HepG2 (cell line): ENCODE data around the gene GDF9. TPM values are rescaled to one million over a fixed set of nuclear protein-coding genes. Genes with fewer than 3 reads are reported as not detected.

Experiments used
- BCLAF1 ChIP-seq: fragments of 450-650 bp; IDR thresholded peaks from 2 replicates; pipeline ENCODE4 v1.6.1; 2017; ENCODE audit warnings: mild to moderate bottlenecking
- CCDC6 ChIP-seq: sonication (generic); formaldehyde crosslinking; IDR thresholded peaks from 2 replicates; pipeline ENCODE4 v1.8.1; 2022; ENCODE audit warnings: mild to moderate bottlenecking, missing genetic modification reagents, moderate library complexity
- E2F5 ChIP-seq: sonication (generic); formaldehyde crosslinking; conservative IDR thresholded peaks from 2 replicates; pipeline ENCODE4 v1.4.0; 2020; ENCODE audit warnings: missing genetic modification reagents
- FIP1L1 ChIP-seq: fragments of 200-400 bp; formaldehyde crosslinking; IDR thresholded peaks from 2 replicates; pipeline ENCODE4 v1.6.1; 2018; ENCODE audit warnings: low read depth, mild to moderate bottlenecking, low read length, moderate library complexity, borderline replicate concordance; ENCODE audit not compliant: insufficient read depth
- LCORL ChIP-seq, 2 experiments: fragments of 450-650 bp in 1 of 2; sonication (generic) in 1 of 2; formaldehyde crosslinking in 1 of 2; IDR thresholded peaks; 2 replicates each; pipeline versions ENCODE4 v1.5.0 to v1.6.1; 2017 to 2020; ENCODE audit warnings: antibody characterized with exemption in 1 of 2, missing genetic modification reagents in 1 of 2
- MAFK ChIP-seq, 2 experiments: IDR thresholded peaks in 1 of 2; conservative IDR thresholded peaks in 1 of 2; 2 replicates each; pipeline ENCODE4 v1.6.1; 2011; ENCODE audit warnings: improper control_type of control experiment in 2 of 2, low read length in 2 of 2
- MIER2 ChIP-seq: IDR thresholded peaks from 2 replicates; pipeline ENCODE4 v1.6.1; 2016; ENCODE audit warnings: missing biosample characterization, missing genetic modification reagents
- NFIB ChIP-seq: sonication (generic); formaldehyde crosslinking; IDR thresholded peaks from 2 replicates; pipeline ENCODE4 v1.9.0; 2021; ENCODE audit warnings: missing genetic modification reagents, mild to moderate bottlenecking, borderline replicate concordance
- PBX2 ChIP-seq: IDR thresholded peaks from 2 replicates; pipeline ENCODE4 v1.6.1; 2016; ENCODE audit warnings: control low read depth
- RELA ChIP-seq: sonication (generic); formaldehyde crosslinking; IDR thresholded peaks from 2 replicates; pipeline ENCODE4 v1.4.0; 2020; ENCODE audit warnings: missing genetic modification reagents
- RXRB ChIP-seq: IDR thresholded peaks from 2 replicates; pipeline ENCODE4 v1.6.1; 2016; ENCODE audit warnings: borderline replicate concordance, missing genetic modification reagents, missing compliant biosample characterization
- SATB2 ChIP-seq: sonication (generic); formaldehyde crosslinking; IDR thresholded peaks from 2 replicates; pipeline ENCODE4 v1.5.0; 2020; ENCODE audit warnings: missing genetic modification reagents
- TFE3 ChIP-seq: IDR thresholded peaks from 2 replicates; pipeline ENCODE4 v1.6.1; 2016
- ZBTB49 ChIP-seq: sonication (generic); formaldehyde crosslinking; IDR thresholded peaks from 2 replicates; pipeline ENCODE4 v1.4.0; 2020; ENCODE audit warnings: missing genetic modification reagents, borderline replicate concordance
- ZC3H13 ChIP-seq: sonication (generic); formaldehyde crosslinking; IDR thresholded peaks from 2 replicates; pipeline ENCODE4 v1.8.1; 2023; ENCODE audit warnings: mild to moderate bottlenecking, missing genetic modification reagents, moderate library complexity
- ZFP36 ChIP-seq: fragments of 150-350 bp; IDR thresholded peaks from 2 replicates; pipeline ENCODE4 v1.6.1; 2018; ENCODE audit warnings: borderline replicate concordance, low read length, low read depth; ENCODE audit not compliant: partially characterized antibody
- ZFP41 ChIP-seq: sonication (generic); formaldehyde crosslinking; IDR thresholded peaks from 2 replicates; pipeline ENCODE4 v1.4.0; 2020; ENCODE audit warnings: mild to moderate bottlenecking, missing genetic modification reagents, borderline replicate concordance
- ZKSCAN1 ChIP-seq: fragments of 150-350 bp; IDR thresholded peaks from 2 replicates; pipeline ENCODE4 v1.6.1; 2014; ENCODE audit warnings: low read length
- ZNF484 ChIP-seq: sonication (generic); formaldehyde crosslinking; IDR thresholded peaks from 2 replicates; pipeline ENCODE4 v1.5.1; 2020; ENCODE audit warnings: mild to moderate bottlenecking, low read depth, missing genetic modification reagents, borderline replicate concordance
- ZNF546 ChIP-seq: sonication (generic); formaldehyde crosslinking; conservative IDR thresholded peaks from 2 replicates; pipeline ENCODE4 v1.8.1; 2023; ENCODE audit warnings: mild to moderate bottlenecking, missing genetic modification reagents
- ZNF563 ChIP-seq: sonication (generic); formaldehyde crosslinking; IDR thresholded peaks from 2 replicates; pipeline ENCODE4 v1.8.0; 2022; ENCODE audit warnings: mild to moderate bottlenecking, moderate library complexity, missing genetic modification reagents
- polyA plus RNA-seq, 8 experiments: library from polyadenylated mRNA; depleted of rRNA in 3 of 8; stranded (reverse) in 7 of 8; unstranded in 1 of 8; fragments of >200 nt; fragmentation: Illumina TruSeq in 4 of 8; extraction: Trizol in 4 of 8; gene quantifications; 2 replicates each; pipeline versions ENCODE4 v1.2.1 to v1.2.3, GENCODE V29; 2011 to 2016; ENCODE audit warnings: low read depth in 4 of 8, missing spikeins in 1 of 8, mixed read lengths in 1 of 8; ENCODE audit not compliant: insufficient read depth in 1 of 8
- total RNA-seq, 5 experiments: library from RNA; depleted of rRNA; stranded (reverse); fragments of >200 nt; fragmentation: Illumina TruSeq; extraction: Trizol; gene quantifications; 2 replicates each; pipeline ENCODE4 v1.2.3, GENCODE V29; 2016; ENCODE audit warnings: low read depth in 1 of 5

GDF9 gene
- total and polyA plus RNA-seq, 2 of the 13 experiments (the other 11 are each of a cell fraction or from before 2014, with no cell fraction given), result 0.33 to 0.38 TPM

GRCh38 chr5:132820162-132820754, 46.0 kb downstream of the GDF9 start (continued):
- TF ChIP-seq ZFP36 (no peak), BCLAF1 (no peak), CCDC6 (no peak), NFIB (no peak), SATB2 (CRISPR knock-in tag) (no peak), PBX2 (no peak), TFE3 (no peak), E2F5 (CRISPR knock-in tag) (no peak), FIP1L1 (no peak), MIER2 (CRISPR knock-in tag) (no peak), LCORL (IDR thresholded peaks at IDR 0.05) (no peak), LCORL (CRISPR knock-in tag; IDR thresholded peaks at IDR 0.05) (0 out of 2 replicates have a peak, but pooled peaks have one; percentile 47), RXRB (CRISPR knock-in tag) (peak; percentile 60), ZFP41 (no peak), ZC3H13 (CRISPR knock-in tag) (no peak), MAFK (conservative IDR thresholded peaks at IDR 0.05 in 1 of 2, IDR thresholded peaks at IDR 0.05 in 1 of 2; ENCODE audit: low read length in 2 of 2) (no peak), ZBTB49 (CRISPR knock-in tag) (no peak), RELA (CRISPR knock-in tag) (no peak; the same call in 1 of the 2 replicates), ZNF563 (CRISPR knock-in tag) (no peak), ZNF484 (CRISPR knock-in tag) (no peak), ZNF546 (CRISPR knock-in tag) (no peak; the same call in 1 of the 2 replicates), ZKSCAN1 (no peak)
